Naive thymus-derived CD4-positive, alpha-beta T cell (primary cell): ENCODE results near the gene ACAP2. TPM values are rescaled to one million over a fixed set of nuclear protein-coding genes. Genes with fewer than 3 reads are reported as not detected.
"Not testable (repeated sequence)": the region's sequence is repeated elsewhere in the genome, so short reads cannot be mapped to it uniquely, and the experiment has no call there.

ENCODE experiments used
- ATAC-seq: fragments of 150-1000 bp; cut with Tn5 transposase; 2 replicates; pipeline ENCODE4 v1.10.0; 2021; ENCODE audit warnings: mild to moderate bottlenecking, moderate library complexity
- CTCF ChIA-PET: fragments of 350-600 bp; sonication (Branson Sonifier 250); formaldehyde crosslinking; loops from one replicate; lab custom pipeline; 2021; ENCODE audit warnings: antibody characterized with exemption; lab: Charles Lee
- POLR2A ChIA-PET: fragments of 350-600 bp; sonication (Branson Sonifier 250); formaldehyde crosslinking; loops from one replicate; lab custom pipeline; 2021; ENCODE audit warnings: antibody characterized with exemption, inconsistent platforms; lab: Charles Lee
- DNase-seq, 9 donors: peaks; one replicate each; pipeline versions ENCODE4 v3.0.0 to v3.0.0-alpha.2; 2020 to 2022; ENCODE audit warnings: mixed read lengths in 1 of 9
- H3K27ac ChIP-seq: one replicate; pipeline ENCODE4 v1.7.0; 2013; ENCODE audit warnings: mild to moderate bottlenecking, low read depth, low read length, moderate library complexity
- H3K27me3 ChIP-seq, 2 donors: one replicate each; pipeline ENCODE4 v1.7.0; 2013; ENCODE audit warnings: low read length in 2 of 2, mild to moderate bottlenecking in 2 of 2, moderate library complexity in 2 of 2; ENCODE audit not compliant: control insufficient read depth in 2 of 2, insufficient read depth in 2 of 2
- H3K36me3 ChIP-seq, 3 experiments: 1 replicate in 2 of 3; 2 replicates in 1 of 3; pipeline ENCODE4 v1.7.0; 2013; ENCODE audit warnings: low read length in 3 of 3, mild to moderate bottlenecking in 3 of 3, moderate library complexity in 1 of 3; ENCODE audit not compliant: insufficient read depth in 3 of 3, control insufficient read depth in 2 of 3
- H3K4me1 ChIP-seq, 2 donors: one replicate each; pipeline ENCODE4 v1.7.0; 2013; ENCODE audit warnings: low read length in 2 of 2, mild to moderate bottlenecking in 2 of 2, moderate library complexity in 1 of 2; ENCODE audit not compliant: control insufficient read depth in 2 of 2, insufficient read depth in 2 of 2
- H3K4me3 ChIP-seq: 2 replicates; pipeline ENCODE4 v1.7.0; 2013; ENCODE audit warnings: mild to moderate bottlenecking, low read length
- H3K9me3 ChIP-seq, 3 experiments: 1 replicate in 2 of 3; 2 replicates in 1 of 3; pipeline ENCODE4 v1.7.0; 2013; ENCODE audit warnings: low read length in 3 of 3; ENCODE audit not compliant: control insufficient read depth in 2 of 3
- H3K27ac Mint-ChIP-seq, 9 donors: one replicate each; pipeline ENCODE4 v1.8.0; 2020 to 2022; ENCODE audit warnings: mixed read lengths in 9 of 9, mild to moderate bottlenecking in 8 of 9, moderate library complexity in 5 of 9, inconsistent platforms in 2 of 9
- H3K27me3 Mint-ChIP-seq, 5 donors: one replicate each; pipeline ENCODE4 v1.8.0; 2021 to 2022; ENCODE audit warnings: mixed read lengths in 5 of 5, mild to moderate bottlenecking in 1 of 5
- H3K36me3 Mint-ChIP-seq, 5 donors: one replicate each; pipeline ENCODE4 v1.8.0; 2020 to 2022; ENCODE audit warnings: mixed read lengths in 5 of 5, mild to moderate bottlenecking in 3 of 5, inconsistent platforms in 1 of 5
- H3K4me1 Mint-ChIP-seq, 7 donors: one replicate each; pipeline ENCODE4 v1.8.0; 2020 to 2022; ENCODE audit warnings: mixed read lengths in 7 of 7, mild to moderate bottlenecking in 3 of 7, inconsistent platforms in 1 of 7
- H3K4me3 Mint-ChIP-seq, 10 donors: one replicate each; pipeline ENCODE4 v1.8.0; 2020 to 2022; ENCODE audit warnings: mild to moderate bottlenecking in 10 of 10, mixed read lengths in 10 of 10, moderate library complexity in 6 of 10, inconsistent platforms in 2 of 10
- H3K9me3 Mint-ChIP-seq, 11 donors: one replicate each; pipeline ENCODE4 v1.8.0; 2020 to 2022; ENCODE audit warnings: mixed read lengths in 11 of 11, mild to moderate bottlenecking in 4 of 11, inconsistent platforms in 1 of 11, moderate library complexity in 1 of 11
- intact Hi-C, 2 donors: fragments of 100-400 bp; cut with micrococcal nuclease; formaldehyde crosslinking; loops; one replicate each; pipeline ENCODE4 v1.15.1; 2023
- polyA plus RNA-seq, 2 donors: library from polyadenylated mRNA; unstranded; fragments of 300-500 nt; fragmentation: Illumina TruSeq; gene quantifications; one replicate each; pipeline ENCODE4 v1.2.3, GENCODE V29; 2021
- total RNA-seq, 6 experiments: library from RNA in 5 of 6; stranded (reverse) in 5 of 6; gene quantifications; 1 replicate in 5 of 6; 2 replicates in 1 of 6; pipeline ENCODE4 v1.2.3 and lab custom pipeline; 2021 to 2026

ACAP2 gene
- total and polyA plus RNA-seq, 7 experiments from 2014 or later, result 40.1 to 111 (median 72.6) TPM

GRCh38 chr3:195403841-195404408, 38.9 kb downstream of the ACAP2 start:
- ATAC-seq, result no peak

GRCh38 chr3:195403244-195403643, 39.6 kb downstream of the ACAP2 start:
- CTCF ChIA-PET, result no interaction called here
- Histone ChIP-seq H3K27me3 (no peaks in the 10 kb centered on the region), H3K36me3 (no peaks in the 10 kb centered on the region), H3K9me3 (no peaks in the 10 kb centered on the region), H3K4me3 (no peak overlapping the region), H3K4me1 (peaks cover 4 to 13% of the 10 kb centered on the region in 2 donors), H3K27ac (no peak overlapping the region)
- ATAC-seq, result no peak
- intact Hi-C loops, result loop anchor here in 1 of 2 donors (5.0 kb wide), 1 partner anchor 54 kb away; no protein-coding TSS in a partner anchor
- no peak for DNase-seq
- Mint-ChIP-seq H3K27ac (no peak overlapping the region), H3K4me3 (no peak overlapping the region), H3K9me3 (peaks cover 0 to 6% (median 2%) of the 10 kb centered on the region in 11 donors), H3K4me1 (peaks cover 24 to 48% (median 41%) of the 10 kb centered on the region in 7 donors), H3K27me3 (no peaks in the 10 kb centered on the region), H3K36me3 (peaks cover 5 to 23% (median 19%) of the 10 kb centered on the region in 5 donors)
- POLR2A ChIA-PET, result no interaction called here

More at GRCh38 chr3:195403841-195404408, 38.9 kb downstream of the ACAP2 start:
- H3K9me3 Mint-ChIP-seq, result peaks cover 0 to 8% (median 2%) of the 10 kb centered on the region in 11 donors
- H3K4me3 Mint-ChIP-seq, result no peak overlapping the region
- H3K4me3 ChIP-seq, result no peak overlapping the region
- H3K9me3 ChIP-seq, result no peaks in the 10 kb centered on the region
- no peak overlapping the region for H3K27ac ChIP-seq
- ChIA-PET CTCF (no interaction called here), POLR2A (interaction anchor here (1.0 kb wide), 1 partner anchor 38 kb away, joined by 3 read pairs; no protein-coding TSS in a partner anchor)
- no peaks in the 10 kb centered on the region for H3K36me3 ChIP-seq
- H3K27ac Mint-ChIP-seq, result no peak overlapping the region
- peaks cover 28 to 50% (median 43%) of the 10 kb centered on the region in 7 donors for H3K4me1 Mint-ChIP-seq
- H3K36me3 Mint-ChIP-seq, result peaks cover 5 to 30% (median 26%) of the 10 kb centered on the region in 5 donors
- intact Hi-C loops, result loop anchor here in 1 of 2 donors (5.0 kb wide), 1 partner anchor 53 kb away; no protein-coding TSS in a partner anchor
- DNase-seq, result no peak
- no peaks in the 10 kb centered on the region for H3K27me3 Mint-ChIP-seq
- no peaks in the 10 kb centered on the region for H3K27me3 ChIP-seq
- peaks cover 4 to 10% of the 10 kb centered on the region in 2 donors for H3K4me1 ChIP-seq

GRCh38 chr3:195401943-195402342, 40.9 kb downstream of the ACAP2 start:
- CTCF ChIA-PET, result interaction anchor here (0.6 kb wide), 1 partner anchor 30 kb away, joined by 3 read pairs; no protein-coding TSS in a partner anchor
- peak overlapping the region in 4 of 9 donors; percentile 7 to 51 (median 20) for H3K27ac Mint-ChIP-seq

GRCh38 chr3:195398460-195398859, 44.4 kb downstream of the ACAP2 start:
- CTCF ChIA-PET, result not testable (repeated sequence)
- Mint-ChIP-seq H3K27ac (peak overlapping the region in 3 of 9 donors; percentile 2 to 38 (median 10)), H3K4me3 (peak overlapping the region in 2 of 10 donors; percentile 2 to 31)

More at GRCh38 chr3:195401943-195402342, 40.9 kb downstream of the ACAP2 start:
- peaks cover 20 to 51% (median 45%) of the 10 kb centered on the region in 7 donors for H3K4me1 Mint-ChIP-seq
- POLR2A ChIA-PET, result no interaction called here
- H3K4me3 ChIP-seq, result no peak overlapping the region
- no peaks in the 10 kb centered on the region for H3K36me3 ChIP-seq
- no peak overlapping the region for H3K4me3 Mint-ChIP-seq
- H3K36me3 Mint-ChIP-seq, result peaks cover 0 to 15% (median 11%) of the 10 kb centered on the region in 5 donors
- H3K4me1 ChIP-seq, result peaks cover 4 to 10% of the 10 kb centered on the region in 2 donors
- DNase-seq, result no peak
- peaks cover 0 to 4% (median 0%) of the 10 kb centered on the region in 11 donors for H3K9me3 Mint-ChIP-seq
- H3K27me3 Mint-ChIP-seq, result no peaks in the 10 kb centered on the region
- H3K27ac ChIP-seq, result no peak overlapping the region
- no peaks in the 10 kb centered on the region for H3K9me3 ChIP-seq
- no peak for ATAC-seq
- intact Hi-C loops, result loop anchor here in 1 of 2 donors (5.0 kb wide), 1 partner anchor 55 kb away; no protein-coding TSS in a partner anchor
- H3K27me3 ChIP-seq, result no peaks in the 10 kb centered on the region

GRCh38 chr3:195397524-195397923, 45.3 kb downstream of the ACAP2 start:
- H3K27me3 ChIP-seq, result no peaks in the 10 kb centered on the region
- Mint-ChIP-seq H3K9me3 (no peaks in the 10 kb centered on the region), H3K4me3 (peak overlapping the region in 3 of 10 donors; percentile 1 to 7 (median 3)), H3K27ac (no peak overlapping the region), H3K27me3 (no peaks in the 10 kb centered on the region), H3K4me1 (peaks cover 15 to 66% (median 57%) of the 10 kb centered on the region in 7 donors), H3K36me3 (peaks cover 0 to 4% (median 0%) of the 10 kb centered on the region in 5 donors)
- DNase-seq, result no peak
- H3K4me1 ChIP-seq, result peaks cover 4 to 10% of the 10 kb centered on the region in 2 donors
- no peak for ATAC-seq
- no peak overlapping the region for H3K4me3 ChIP-seq
- H3K36me3 ChIP-seq, result no peaks in the 10 kb centered on the region
- ChIA-PET CTCF (no interaction called here), POLR2A (no interaction called here)
- intact Hi-C loops, result no loop called here
- H3K9me3 ChIP-seq, result no peaks in the 10 kb centered on the region
- H3K27ac ChIP-seq, result no peak overlapping the region

More at GRCh38 chr3:195398460-195398859, 44.4 kb downstream of the ACAP2 start:
- H3K27ac ChIP-seq, H3K36me3 Mint-ChIP-seq, H3K27me3 ChIP-seq, H3K36me3 ChIP-seq, H3K9me3 Mint-ChIP-seq, H3K4me1 ChIP-seq, H3K4me3 ChIP-seq, H3K9me3 ChIP-seq, DNase-seq, ATAC-seq, intact Hi-C loops, H3K27me3 Mint-ChIP-seq: not testable (repeated sequence)
- POLR2A ChIA-PET, result interaction anchor here (0.6 kb wide), 1 partner anchor 78 kb away, joined by 3 read pairs; no protein-coding TSS in a partner anchor
- peaks cover 13 to 58% (median 49%) of the 10 kb centered on the region in 7 donors for H3K4me1 Mint-ChIP-seq

- Histone ChIP-seq H3K27ac (no peak overlapping the region), H3K4me3 (no peak overlapping the region), H3K27me3 (no peaks in the 10 kb centered on the region), H3K4me1 (peaks cover 4 to 5% of the 10 kb centered on the region in 2 donors), H3K36me3 (peaks cover 0 to 7% (median 0%) of the 10 kb centered on the region in 3 experiments), H3K9me3 (no peaks in the 10 kb centered on the region)
- ChIA-PET POLR2A (interaction anchor here (1.1 kb wide), 1 partner anchor 11 kb away, joined by 3 read pairs; no protein-coding TSS in a partner anchor), CTCF (no interaction called here)
- no peak overlapping the region for H3K27ac Mint-ChIP-seq
- no peak for ATAC-seq
- intact Hi-C loops, result no loop called here
- H3K27me3 Mint-ChIP-seq, result no peaks in the 10 kb centered on the region
- H3K4me1 Mint-ChIP-seq, result peaks cover 10 to 68% (median 60%) of the 10 kb centered on the region in 7 donors
- H3K36me3 Mint-ChIP-seq, result peaks cover 0 to 4% (median 0%) of the 10 kb centered on the region in 5 donors
- H3K9me3 Mint-ChIP-seq, result no peaks in the 10 kb centered on the region
- no peak for DNase-seq
- H3K4me3 Mint-ChIP-seq, result no peak overlapping the region
Observed at GRCh38 chr3:195395208-195395816, 47.5 kb downstream of the ACAP2 start.
